Mucosa of descending colon (tissue), 3 donors: ENCODE data around the gene MYB. TPM values are rescaled to one million over a fixed set of nuclear protein-coding genes. Genes with fewer than 3 reads are reported as not detected.

ENCODE experiments used
- ATAC-seq: fragments of 200-7000 bp; cut with Tn5 transposase; one replicate; pipeline ENCODE4 v1.9.1; 2020; ENCODE audit warnings: mild to moderate bottlenecking, moderate library complexity
- DNase-seq, 3 donors: peaks; one replicate each; pipeline ENCODE4 v3.0.0-alpha.2; 2020
- H3K36me3 ChIP-seq: fragments of 200-600 bp; one replicate; pipeline ENCODE4 v1.8.0; 2021; ENCODE audit warnings: low read depth, mild to moderate bottlenecking
- H3K4me1 ChIP-seq: fragments of 200-600 bp; one replicate; pipeline ENCODE4 v1.8.0; 2021; ENCODE audit warnings: low read depth, mild to moderate bottlenecking
- H3K4me3 ChIP-seq: fragments of 200-600 bp; one replicate; pipeline ENCODE4 v1.8.0; 2021; ENCODE audit warnings: mild to moderate bottlenecking
- H3K9me3 ChIP-seq: fragments of 200-600 bp; one replicate; pipeline ENCODE4 v1.8.0; 2021; ENCODE audit warnings: mild to moderate bottlenecking
- CTCF ChIP-seq: fragments of 200-600 bp; IDR thresholded peaks from one replicate; pipeline ENCODE4 v1.8.0; 2022; ENCODE audit warnings: antibody characterized with exemption, mild to moderate bottlenecking
- intact Hi-C, 2 donors: fragments of 100-400 bp; cut with DNase I in 1 of 2; cut with micrococcal nuclease in 1 of 2; formaldehyde crosslinking; loops; one replicate each; pipeline versions ENCODE4 v1.11.0 to v1.11.1; 2022; cut with DNase I, micrococcal nuclease
- total RNA-seq, 3 donors: library from RNA; stranded (reverse); fragmentation: NEBNext Ultra II Directional in 2 of 3; extraction: Animal tissue kit (Norgen Biotek cat#: 25700) in 2 of 3; gene quantifications; one replicate each; pipeline versions ENCODE4 v1.2.1 to v1.2.4, GENCODE V29; 2021 to 2023
- donor health status: DM: no; HTN: no; CAD: no; lungs with moderate emphysema.
- donor health status: DM: no; HTN: no; CAD: no.
- donor health status: DM: no; HTN: yes; CAD: no.

Gene MYB
- total RNA-seq, 3 donors from 2014 or later, result 26.5 to 82.8 (median 56.3) TPM

GRCh38 chr6:135257631-135258405, 76.7 kb downstream of the MYB start:
- H3K4me1 ChIP-seq, result peaks cover 36% of the 10 kb centered on the region
- ATAC-seq, result no peak
- H3K36me3 ChIP-seq, result no peaks in the 10 kb centered on the region
- no peak for DNase-seq
- no peak overlapping the region for H3K4me3 ChIP-seq
- TF ChIP-seq CTCF, result no peak
- intact Hi-C loops, result no loop called here
- no peaks in the 10 kb centered on the region for H3K9me3 ChIP-seq

- ATAC-seq, result no peak
- Histone ChIP-seq H3K36me3 (no peaks in the 10 kb centered on the region), H3K9me3 (no peaks in the 10 kb centered on the region), H3K4me1 (peaks cover 32% of the 10 kb centered on the region), H3K4me3 (no peak overlapping the region)
- DNase-seq, result no peak
- TF ChIP-seq CTCF, result no peak
- intact Hi-C loops, result no loop called here
Observed at GRCh38 chr6:135258970-135259369, 77.9 kb downstream of the MYB start.

- intact Hi-C loops, result no loop called here
Observed at GRCh38 chr6:135260612-135261011, 79.5 kb downstream of the MYB start.

GRCh38 chr6:135261872-135262725, 81.0 kb downstream of the MYB start:
- ATAC-seq (no peak), DNase-seq (no peak)
- Histone ChIP-seq H3K4me3 (no peak overlapping the region), H3K9me3 (no peaks in the 10 kb centered on the region), H3K36me3 (no peaks in the 10 kb centered on the region), H3K4me1 (peaks cover 16% of the 10 kb centered on the region)
- TF ChIP-seq CTCF, result no peak
- intact Hi-C loops, result no loop called here

More at GRCh38 chr6:135260612-135261011, 79.5 kb downstream of the MYB start:
- no peak for TF ChIP-seq CTCF
- Histone ChIP-seq H3K4me3 (no peak overlapping the region), H3K36me3 (no peaks in the 10 kb centered on the region), H3K9me3 (no peaks in the 10 kb centered on the region), H3K4me1 (peaks cover 16% of the 10 kb centered on the region)
- ATAC-seq, result no peak
- DNase-seq, result no peak

GRCh38 chr6:135265278-135265677, 84.2 kb downstream of the MYB start:
- Histone ChIP-seq H3K9me3 (no peaks in the 10 kb centered on the region), H3K36me3 (no peaks in the 10 kb centered on the region), H3K4me1 (peaks cover 35% of the 10 kb centered on the region), H3K4me3 (no peak overlapping the region)
- TF ChIP-seq CTCF, result no peak
- DNase-seq, result no peak
- intact Hi-C loops, result no loop called here
- ATAC-seq, result no peak
